Bronchial epithelial cell (primary cell): ENCODE results near the gene DPP6. TPM values are rescaled to one million over a fixed set of nuclear protein-coding genes. Genes with fewer than 3 reads are reported as not detected.

Source experiments
- DNase-seq: peaks from one replicate; pipeline ENCODE4 v3.0.0-alpha.2; 2010; ENCODE audit warnings: low read depth
- FAIRE-seq: peaks from 2 replicates; lab custom pipeline; 2011; peaks lifted over from hg19 to GRCh38; lab: Jason Lieb, UNC
- H3K27me3 ChIP-seq: 2 replicates; pipeline ENCODE4 v1.5.1; 2011; ENCODE audit warnings: low read length; ENCODE audit not compliant: control insufficient read depth, insufficient read depth
- H3K36me3 ChIP-seq: 2 replicates; pipeline ENCODE4 v1.5.1; 2011; ENCODE audit warnings: low read length; ENCODE audit not compliant: control insufficient read depth, insufficient read depth
- H3K4me3 ChIP-seq: 2 replicates; pipeline ENCODE4 v1.5.1; 2011; ENCODE audit warnings: mild to moderate bottlenecking, low read depth, low read length, control low read depth
- total RNA-seq: library from RNA; depleted of rRNA; stranded (reverse); fragments of >200 nt; gene quantifications from 2 replicates; pipeline ENCODE4 v1.2.1, GENCODE V29; 2014
- TF ChIP-seq, protein P1 (sequence below): IDR thresholded peaks from 2 replicates; pipeline ENCODE4 v1.5.1; 2011; ENCODE audit warnings: mild to moderate bottlenecking, moderate library complexity, low read length, control low read depth, inconsistent platforms; ENCODE audit not compliant: insufficient read depth, severe bottlenecking

Gene DPP6
- total RNA-seq, 1 donor from 2014 or later = not detected

DNA sequence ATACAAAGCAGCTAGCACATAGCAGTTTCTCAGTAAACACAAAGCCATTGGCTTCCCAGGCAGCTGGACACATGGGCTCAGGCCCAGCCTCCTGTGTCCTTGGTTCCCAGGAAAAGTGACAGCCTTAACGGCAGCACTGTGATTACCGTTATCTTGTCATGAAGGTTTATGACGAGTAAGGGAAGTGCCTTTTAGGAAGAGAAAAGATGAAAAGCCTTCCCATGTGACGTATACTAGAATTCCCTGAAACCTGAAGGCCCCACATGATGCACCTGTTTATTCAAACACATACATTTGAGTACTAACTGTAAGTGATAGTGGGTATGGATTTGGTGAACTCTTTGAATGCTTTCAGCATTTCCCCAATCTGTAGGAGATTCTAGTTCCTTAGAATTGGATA is 244.2 kb downstream of the DPP6 start:
- Histone ChIP-seq H3K27me3 (no peaks in the 10 kb centered on the region), H3K4me3 (no peak overlapping the region), H3K36me3 (no peaks in the 10 kb centered on the region)
- FAIRE-seq = no peak
- TF ChIP-seq, protein P1, sequence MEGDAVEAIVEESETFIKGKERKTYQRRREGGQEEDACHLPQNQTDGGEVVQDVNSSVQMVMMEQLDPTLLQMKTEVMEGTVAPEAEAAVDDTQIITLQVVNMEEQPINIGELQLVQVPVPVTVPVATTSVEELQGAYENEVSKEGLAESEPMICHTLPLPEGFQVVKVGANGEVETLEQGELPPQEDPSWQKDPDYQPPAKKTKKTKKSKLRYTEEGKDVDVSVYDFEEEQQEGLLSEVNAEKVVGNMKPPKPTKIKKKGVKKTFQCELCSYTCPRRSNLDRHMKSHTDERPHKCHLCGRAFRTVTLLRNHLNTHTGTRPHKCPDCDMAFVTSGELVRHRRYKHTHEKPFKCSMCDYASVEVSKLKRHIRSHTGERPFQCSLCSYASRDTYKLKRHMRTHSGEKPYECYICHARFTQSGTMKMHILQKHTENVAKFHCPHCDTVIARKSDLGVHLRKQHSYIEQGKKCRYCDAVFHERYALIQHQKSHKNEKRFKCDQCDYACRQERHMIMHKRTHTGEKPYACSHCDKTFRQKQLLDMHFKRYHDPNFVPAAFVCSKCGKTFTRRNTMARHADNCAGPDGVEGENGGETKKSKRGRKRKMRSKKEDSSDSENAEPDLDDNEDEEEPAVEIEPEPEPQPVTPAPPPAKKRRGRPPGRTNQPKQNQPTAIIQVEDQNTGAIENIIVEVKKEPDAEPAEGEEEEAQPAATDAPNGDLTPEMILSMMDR = no peak
- DNase-seq = no peak

DNA sequence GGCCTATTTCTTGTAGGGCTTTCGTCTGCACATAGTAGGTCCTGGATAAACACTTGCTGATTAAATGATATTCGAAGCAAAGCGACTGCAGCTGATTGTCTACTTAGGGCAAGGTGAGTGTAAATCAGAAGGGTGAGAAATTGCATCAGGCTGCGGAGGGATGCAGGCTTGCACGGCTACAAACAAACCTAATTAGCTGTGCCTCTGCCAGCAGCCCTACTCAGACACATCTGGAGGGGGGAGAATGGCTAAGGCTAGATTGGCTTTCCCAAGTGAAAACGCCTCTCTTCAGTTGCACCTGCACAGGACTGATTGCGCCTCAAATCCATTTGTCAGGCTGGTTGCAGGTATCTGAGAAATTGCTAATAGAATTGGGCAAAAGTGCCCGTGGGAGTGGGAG is 247.5 kb downstream of the DPP6 start:
- Histone ChIP-seq H3K36me3 (no peaks in the 10 kb centered on the region), H3K4me3 (no peak overlapping the region), H3K27me3 (no peaks in the 10 kb centered on the region)
- TF ChIP-seq, protein P1 = no peak
- no peak for DNase-seq
- no peak for FAIRE-seq

DNA sequence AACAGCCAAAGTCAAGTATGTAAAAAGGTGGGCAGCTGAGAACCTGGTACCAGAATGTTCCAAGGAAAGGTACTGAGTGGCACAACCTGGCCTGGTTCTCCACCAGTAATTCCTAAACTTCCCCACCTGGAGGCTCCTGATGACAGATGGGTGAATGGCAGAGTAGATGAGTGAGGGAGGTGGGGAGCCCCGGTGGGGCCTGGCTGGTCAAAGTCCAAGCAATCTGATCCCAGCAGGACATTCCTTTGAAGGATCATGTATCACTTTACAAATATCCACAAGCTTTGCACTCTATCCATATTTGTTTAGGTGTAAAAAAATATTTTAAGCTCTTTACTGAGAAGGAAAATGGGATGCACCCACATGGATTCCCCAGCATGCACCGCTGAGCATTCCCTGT is 250.2 kb downstream of the DPP6 start:
- no peak for FAIRE-seq

DNA sequence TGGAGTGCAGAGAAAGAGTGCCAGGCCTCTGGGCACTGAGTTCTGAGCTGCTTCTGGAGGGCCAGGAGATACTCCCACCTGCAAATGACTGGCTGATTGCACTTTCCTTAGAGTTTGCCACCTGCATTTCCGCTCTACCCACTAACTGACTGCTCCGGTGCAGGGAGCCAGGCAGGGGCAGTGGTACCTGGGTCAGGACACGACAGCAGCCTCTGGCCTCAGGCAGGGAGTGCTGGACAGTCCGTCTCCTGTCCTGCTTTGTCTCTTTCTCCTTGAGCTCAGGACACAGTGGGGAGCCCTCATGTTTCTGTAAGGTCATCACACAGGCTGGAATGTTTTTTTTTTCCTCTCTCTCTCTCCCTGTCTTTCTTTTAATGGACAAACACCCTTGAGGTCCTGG is 252.0 kb downstream of the DPP6 start:
- Histone ChIP-seq H3K27me3 (no peaks in the 10 kb centered on the region), H3K4me3 (no peak overlapping the region), H3K36me3 (no peaks in the 10 kb centered on the region)
- TF ChIP-seq, protein P1 = no peak
- DNase-seq (no peak), FAIRE-seq (no peak)

More for the DNA sequence above, 250.2 kb downstream of the DPP6 start:
- no peaks in the 10 kb centered on the region for H3K36me3 ChIP-seq
- DNase-seq = no peak
- TF ChIP-seq, protein P1 = no peak
- H3K27me3 ChIP-seq = no peaks in the 10 kb centered on the region
- no peak overlapping the region for H3K4me3 ChIP-seq

DNA sequence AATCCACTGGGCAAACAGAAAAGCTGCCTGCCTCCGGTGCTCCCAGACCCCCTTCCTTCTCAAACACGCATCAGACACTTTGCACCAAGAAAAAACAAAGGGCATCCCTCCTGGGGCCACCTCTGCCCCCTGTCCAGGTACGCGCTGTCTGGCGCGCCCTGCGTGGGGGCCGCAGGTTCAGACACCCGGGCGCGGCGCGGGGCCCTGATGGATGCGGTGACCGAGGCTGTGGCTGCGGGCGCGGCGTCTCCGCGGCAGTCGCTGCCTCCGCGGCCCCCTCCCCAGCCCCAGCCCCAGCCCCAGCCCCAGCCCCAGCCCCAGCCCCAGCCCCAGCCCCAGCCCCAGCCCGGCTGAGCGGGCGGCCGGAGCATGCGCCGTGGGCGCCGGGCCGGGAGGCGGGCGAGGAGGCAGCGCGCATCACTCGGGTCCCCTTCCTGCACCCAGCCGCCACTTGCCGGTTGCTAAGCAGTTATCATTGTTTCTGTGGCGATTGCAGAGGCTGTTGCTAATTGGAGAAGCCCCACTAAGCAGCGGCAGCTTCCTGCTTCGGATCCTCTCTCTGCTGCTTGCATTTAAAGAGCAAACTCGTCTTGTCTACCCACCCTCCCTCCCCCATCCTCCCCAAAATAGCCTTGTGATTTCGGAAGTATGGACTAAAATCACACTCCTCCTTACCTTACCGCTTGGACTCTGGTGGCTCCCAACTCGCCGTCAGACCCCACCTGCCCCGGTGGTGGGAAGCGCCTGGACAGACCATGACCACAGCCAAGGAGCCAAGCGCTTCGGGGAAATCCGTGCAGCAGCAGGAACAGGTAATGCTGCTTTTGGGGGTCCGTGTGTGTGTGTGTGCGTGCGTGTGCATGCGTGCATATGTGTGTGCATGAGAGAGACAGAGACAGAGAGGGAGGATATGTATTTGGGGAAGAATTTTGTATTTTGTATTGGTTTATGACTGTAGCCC is 252.8 kb downstream of the DPP6 start:
- Histone ChIP-seq H3K36me3 (no peaks in the 10 kb centered on the region), H3K4me3 (no peak overlapping the region), H3K27me3 (no peaks in the 10 kb centered on the region)
- no peak for FAIRE-seq
- TF ChIP-seq, protein P1 = no peak
- DNase-seq = no peak
